Lung (tissue), 12 donors: Measurements from ENCODE around the gene PIGU. TPM values are rescaled to one million over a fixed set of nuclear protein-coding genes. Genes with fewer than 3 reads are reported as not detected.

Experiments
- ATAC-seq: fragments of 200-7000 bp; cut with Tn5 transposase; one replicate; pipeline ENCODE4 v1.9.1; 2020; ENCODE audit warnings: moderate number of reproducible peaks; ENCODE audit not compliant: insufficient read depth, low FRiP score
- DNase-seq, 3 donors: peaks; one replicate each; pipeline ENCODE4 v3.0.0-alpha.2; 2013 to 2017
- H3K27ac ChIP-seq, 2 donors: one replicate each; pipeline ENCODE4 v1.5.1; 2013; ENCODE audit warnings: mild to moderate bottlenecking in 2 of 2, moderate library complexity in 2 of 2, control low read depth in 1 of 2, inconsistent platforms in 1 of 2, low read depth in 1 of 2, low read length in 1 of 2
- H3K27me3 ChIP-seq, 3 donors: one replicate each; pipeline ENCODE4 v1.5.1; 2013; ENCODE audit warnings: low read length in 2 of 3; ENCODE audit not compliant: control insufficient read depth in 3 of 3, insufficient read depth in 3 of 3
- H3K36me3 ChIP-seq, 4 donors: one replicate each; pipeline ENCODE4 v1.5.1; 2013; ENCODE audit warnings: low read length in 4 of 4, mild to moderate bottlenecking in 1 of 4, moderate library complexity in 1 of 4; ENCODE audit not compliant: control insufficient read depth in 4 of 4, insufficient read depth in 4 of 4
- H3K4me1 ChIP-seq, 5 donors: one replicate each; pipeline ENCODE4 v1.5.1; 2013; ENCODE audit warnings: low read length in 5 of 5, mild to moderate bottlenecking in 2 of 5, moderate library complexity in 1 of 5; ENCODE audit not compliant: control insufficient read depth in 5 of 5, insufficient read depth in 5 of 5
- H3K4me3 ChIP-seq: one replicate; pipeline ENCODE4 v1.5.1; 2013; ENCODE audit warnings: mild to moderate bottlenecking, control low read depth, moderate library complexity
- H3K9ac ChIP-seq, 2 donors: one replicate each; pipeline ENCODE4 v1.5.1; 2013; ENCODE audit warnings: low read length in 2 of 2, control low read depth in 1 of 2; ENCODE audit not compliant: insufficient read depth in 1 of 2
- H3K9me3 ChIP-seq, 4 donors: one replicate each; pipeline ENCODE4 v1.5.1; 2013; ENCODE audit warnings: low read length in 3 of 4, mild to moderate bottlenecking in 1 of 4, moderate library complexity in 1 of 4; ENCODE audit not compliant: control insufficient read depth in 4 of 4, insufficient read depth in 3 of 4
- CTCF ChIP-seq: IDR thresholded peaks from 2 replicates; pipeline ENCODE4 v1.5.1; 2012; ENCODE audit warnings: mild to moderate bottlenecking; ENCODE audit errors: control extremely low read depth, extremely low read depth
- WGBS, 2 donors: extraction: QIAGEN DNeasy Blood & Tissue Kit; methylation state at CpG; one replicate each; pipeline ENCODE4 v1.1.7; 2013; 5-methylcytosine and 5-hydroxymethylcytosine counted together
- polyA plus RNA-seq, 2 donors: library from polyadenylated mRNA; stranded (reverse); fragments of 200-250 nt; gene quantifications; one replicate each; pipeline ENCODE4 v1.2.1, GENCODE V29; 2013
- total RNA-seq, 2 donors: library from RNA; depleted of rRNA in 1 of 2; stranded (reverse); fragments of >200 nt in 1 of 2; gene quantifications; one replicate each; pipeline ENCODE4 v1.2.1, GENCODE V29; 2014 to 2021
- donor health status: control.
- donor health status: control.
- donor health status: Bipolar disorder and iron deficiency.
- donor health status: healthy.
- donor health status: DM: yes; HTN: yes; CAD: no.

PIGU gene
- total and polyA plus RNA-seq, 4 donors: 15.7 to 21.2 (median 20.1) TPM

GRCh38 chr20:34622821-34623451, 54.0 kb downstream of the PIGU start:
- ATAC-seq (no peak), DNase-seq (no peak)
- WGBS, 2 donors: 46 to 77% methylated on average over 6 of the region's 6 CpGs

GRCh38 chr20:34621383-34622367, 55.2 kb downstream of the PIGU start:
- DNase-seq: no peak

More at GRCh38 chr20:34622821-34623451, 54.0 kb downstream of the PIGU start:
- Histone ChIP-seq H3K9ac (no peak overlapping the region), H3K9me3 (no peaks in the 10 kb centered on the region), H3K27me3 (no peaks in the 10 kb centered on the region), H3K4me1 (no peaks in the 10 kb centered on the region), H3K27ac (no peak overlapping the region), H3K36me3 (peaks cover 3 to 10% (median 6%) of the 10 kb centered on the region in 4 donors), H3K4me3 (no peak overlapping the region)
- no peak for TF ChIP-seq CTCF

GRCh38 chr20:34621036-34621343, 55.9 kb downstream of the PIGU start:
- no peak overlapping the region for H3K9ac ChIP-seq

More at GRCh38 chr20:34621383-34622367, 55.2 kb downstream of the PIGU start:
- no peak overlapping the region for H3K9ac ChIP-seq
- H3K9me3 ChIP-seq: no peaks in the 10 kb centered on the region
- H3K27ac ChIP-seq: no peak overlapping the region
- no peaks in the 10 kb centered on the region for H3K27me3 ChIP-seq
- H3K4me3 ChIP-seq: no peak overlapping the region
- H3K36me3 ChIP-seq: peaks cover 3 to 10% (median 6%) of the 10 kb centered on the region in 4 donors
- no peak for TF ChIP-seq CTCF
- no peak for ATAC-seq
- H3K4me1 ChIP-seq: no peaks in the 10 kb centered on the region
- WGBS, 2 donors: 84 to 91% methylated on average over 13 of the region's 13 CpGs

More at GRCh38 chr20:34621036-34621343, 55.9 kb downstream of the PIGU start:
- no peak for DNase-seq
- no peaks in the 10 kb centered on the region for H3K9me3 ChIP-seq
- TF ChIP-seq CTCF: no peak
- H3K4me1 ChIP-seq: no peaks in the 10 kb centered on the region
- peaks cover 3 to 10% (median 6%) of the 10 kb centered on the region in 4 donors for H3K36me3 ChIP-seq
- ATAC-seq: no peak
- no peak overlapping the region for H3K27ac ChIP-seq
- no peaks in the 10 kb centered on the region for H3K27me3 ChIP-seq
- no peak overlapping the region for H3K4me3 ChIP-seq
